NCI-H748 (cell line): ENCODE measurements around the gene UNC45A.
"Not testable (repeated sequence)": the region's sequence is repeated elsewhere in the genome, so short reads cannot be mapped to it uniquely, and the experiment has no call there.

ENCODE experiments used
- DNase-seq: peaks from one replicate; lab custom pipeline; 2025; ENCODE audit not compliant: unreplicated experiment; lab: John Stamatoyannopoulos, UW

The UNC45A gene

DNA sequence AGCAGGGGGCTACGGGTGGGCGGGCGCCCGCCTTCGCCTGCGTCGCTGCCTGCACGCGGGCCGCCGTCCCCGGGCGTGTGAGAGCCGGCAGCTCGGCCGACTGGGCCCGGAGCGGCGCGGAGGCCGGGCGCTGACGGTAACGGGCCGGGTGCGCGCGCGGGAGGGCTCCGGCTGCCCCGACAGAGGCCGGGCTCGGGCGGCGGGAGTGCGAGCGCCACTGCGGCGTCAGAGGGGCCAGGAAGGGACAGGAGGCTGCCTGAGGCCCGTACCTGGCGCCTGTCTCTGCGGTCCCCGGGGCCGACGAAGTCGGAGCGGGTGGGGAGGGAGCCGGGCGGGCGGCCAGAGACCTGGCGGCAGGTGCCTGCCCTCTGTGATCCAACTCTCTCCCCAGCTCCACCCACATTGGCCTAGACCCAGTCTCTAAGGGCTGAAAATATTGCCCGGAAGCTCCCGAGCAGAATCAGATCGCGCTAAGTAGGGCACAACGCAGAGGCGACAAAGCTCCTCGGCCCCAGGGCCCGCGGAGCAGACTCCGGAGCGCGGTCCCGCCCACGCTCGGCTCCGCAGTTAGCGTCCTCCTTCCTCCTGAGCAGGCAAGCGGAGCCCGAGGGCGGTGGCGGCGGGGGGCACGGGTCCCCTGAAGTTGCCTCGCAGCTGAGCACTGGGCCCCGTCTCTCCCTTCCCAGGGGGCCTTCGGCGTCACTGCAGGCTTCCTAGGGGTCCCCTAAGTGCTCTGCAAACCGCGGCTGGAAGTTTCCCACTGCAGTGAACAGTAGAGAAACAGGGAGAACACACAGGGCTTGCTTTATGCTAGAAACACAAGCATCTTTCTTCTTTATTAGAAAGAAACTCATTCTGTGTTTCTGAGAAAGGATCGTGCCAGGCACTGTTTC lies 32.0 kb upstream of the UNC45A start, which contains the start of gene MAN2A2:
MAN2A2 (plus strand) TSS at position 463 of the 893 bp plus-strand sequence. CDS start 906 bp downstream, outside the sequence.
- peak; percentile 69 for DNase-seq

DNA sequence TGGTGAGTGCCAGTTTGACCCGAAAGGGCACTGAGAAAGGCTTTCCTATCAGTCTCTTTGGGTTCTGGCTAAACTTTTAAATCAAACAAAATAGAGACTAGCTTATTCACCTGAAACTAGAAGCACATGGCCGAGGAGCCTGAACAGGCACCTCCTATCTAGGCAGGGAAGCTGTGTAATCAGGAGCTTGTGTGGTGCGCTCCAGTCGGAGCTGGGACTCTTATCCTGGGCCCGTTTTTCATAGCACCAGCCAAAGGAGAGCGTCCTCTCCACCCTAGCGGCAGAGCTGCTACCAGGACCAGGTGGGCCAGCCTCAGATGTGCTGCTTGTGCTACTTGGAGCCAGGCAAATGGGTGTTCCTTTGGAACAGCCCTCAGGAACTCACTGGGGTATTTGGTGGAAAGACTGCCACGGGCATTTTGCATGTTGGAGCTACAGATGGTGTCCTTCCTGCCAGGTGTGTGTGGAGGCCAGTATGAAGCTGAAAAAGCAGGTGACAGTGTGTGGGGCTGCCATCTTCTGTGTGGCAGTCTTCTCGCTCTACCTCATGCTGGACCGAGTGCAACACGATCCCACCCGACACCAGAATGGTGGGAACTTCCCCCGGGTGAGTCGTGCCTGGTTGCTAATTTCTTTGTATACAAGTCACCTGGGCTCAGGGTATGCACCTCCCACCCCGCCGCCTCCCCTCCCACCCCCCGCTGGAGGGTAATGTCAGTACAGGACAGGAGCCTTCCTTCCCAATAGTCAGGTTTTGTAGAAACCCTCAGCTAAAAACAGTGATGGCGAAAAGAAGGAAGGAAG lies 31.1 kb upstream of the UNC45A start:
- DNase-seq, result peak; percentile 16

DNA sequence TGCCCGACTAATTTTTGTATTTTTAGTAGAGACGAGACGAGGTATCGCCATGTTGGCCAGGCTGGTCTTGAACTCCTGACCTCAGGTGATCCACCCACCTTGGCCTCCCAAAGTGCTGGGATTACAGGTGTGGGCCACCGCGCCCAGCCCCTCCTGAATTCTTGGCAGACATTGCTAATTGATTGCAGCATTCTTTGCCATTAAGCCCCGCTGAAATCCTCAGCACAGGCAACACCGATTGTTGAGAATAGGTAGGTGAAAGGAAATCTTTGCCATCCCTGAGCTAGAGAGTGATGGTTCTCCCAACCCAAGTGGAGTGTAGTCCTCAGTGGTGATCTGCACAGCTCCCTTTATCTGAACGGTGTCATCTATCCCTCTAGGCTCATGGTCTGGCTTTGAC lies 30.3 kb upstream of the UNC45A start:
- no peak for DNase-seq

DNA sequence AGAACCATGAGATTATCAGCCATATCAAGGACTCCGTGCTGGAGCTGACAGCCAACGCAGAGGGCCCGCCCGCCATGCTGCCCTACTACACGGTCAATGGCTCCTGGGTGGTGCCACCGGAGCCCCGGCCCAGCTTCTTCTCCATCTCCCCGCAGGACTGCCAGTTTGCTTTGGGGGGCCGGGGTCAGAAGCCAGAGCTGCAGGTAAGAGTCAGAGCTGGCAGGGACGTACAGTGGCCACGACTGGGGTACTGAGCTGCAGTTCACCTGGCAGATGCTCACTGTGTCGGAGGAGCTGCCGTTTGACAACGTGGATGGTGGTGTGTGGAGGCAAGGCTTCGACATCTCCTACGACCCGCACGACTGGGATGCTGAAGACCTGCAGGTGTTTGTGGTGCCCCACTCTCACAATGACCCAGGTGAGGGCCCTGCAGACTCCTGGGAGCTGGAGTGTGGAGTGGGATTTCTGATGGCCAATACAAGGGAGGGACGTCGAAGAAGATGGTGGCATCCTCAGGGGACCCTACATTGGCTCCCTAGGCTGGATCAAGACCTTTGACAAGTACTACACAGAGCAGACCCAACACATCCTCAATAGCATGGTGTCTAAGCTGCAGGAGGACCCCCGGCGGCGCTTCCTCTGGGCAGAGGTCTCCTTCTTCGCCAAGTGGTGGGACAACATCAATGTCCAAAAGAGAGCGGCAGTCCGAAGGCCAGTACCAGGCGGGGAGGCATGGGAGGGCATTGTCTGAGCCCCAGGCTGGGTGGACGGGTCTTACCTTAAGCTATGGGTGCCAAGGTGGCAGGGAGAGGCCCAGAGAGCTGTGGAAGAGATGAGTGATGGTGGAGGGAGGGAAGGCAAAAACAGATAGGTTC lies 29.5 kb upstream of the UNC45A start:
- DNase-seq, result no peak

DNA sequence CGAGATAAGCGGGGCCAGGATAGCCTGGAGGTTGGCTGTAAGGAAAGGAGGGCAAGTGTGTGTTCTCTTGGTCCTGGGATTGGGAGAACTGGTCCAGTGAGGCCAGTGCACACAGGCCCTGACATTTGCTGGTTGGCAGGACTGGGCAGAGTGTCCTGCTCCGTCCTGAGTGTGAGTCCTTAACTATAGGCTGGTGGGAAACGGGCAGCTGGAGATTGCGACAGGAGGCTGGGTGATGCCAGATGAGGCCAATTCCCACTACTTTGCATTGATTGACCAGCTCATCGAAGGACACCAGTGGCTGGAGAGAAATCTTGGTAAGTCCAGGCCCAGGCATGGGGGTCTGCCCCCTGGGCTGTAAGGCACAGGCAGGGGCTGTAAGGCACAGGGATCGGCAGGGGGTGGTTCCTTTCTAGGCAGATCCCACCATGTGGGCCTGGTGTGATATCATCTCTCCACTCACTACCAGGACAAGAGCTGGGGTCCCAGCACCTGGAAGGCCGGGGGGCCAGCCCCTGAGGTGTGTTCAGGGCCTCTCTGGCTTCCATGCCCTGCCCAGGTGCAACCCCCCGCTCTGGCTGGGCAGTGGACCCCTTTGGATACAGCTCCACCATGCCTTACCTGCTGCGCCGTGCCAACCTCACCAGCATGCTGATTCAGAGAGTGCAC lies 28.8 kb upstream of the UNC45A start:
- no peak for DNase-seq

DNA sequence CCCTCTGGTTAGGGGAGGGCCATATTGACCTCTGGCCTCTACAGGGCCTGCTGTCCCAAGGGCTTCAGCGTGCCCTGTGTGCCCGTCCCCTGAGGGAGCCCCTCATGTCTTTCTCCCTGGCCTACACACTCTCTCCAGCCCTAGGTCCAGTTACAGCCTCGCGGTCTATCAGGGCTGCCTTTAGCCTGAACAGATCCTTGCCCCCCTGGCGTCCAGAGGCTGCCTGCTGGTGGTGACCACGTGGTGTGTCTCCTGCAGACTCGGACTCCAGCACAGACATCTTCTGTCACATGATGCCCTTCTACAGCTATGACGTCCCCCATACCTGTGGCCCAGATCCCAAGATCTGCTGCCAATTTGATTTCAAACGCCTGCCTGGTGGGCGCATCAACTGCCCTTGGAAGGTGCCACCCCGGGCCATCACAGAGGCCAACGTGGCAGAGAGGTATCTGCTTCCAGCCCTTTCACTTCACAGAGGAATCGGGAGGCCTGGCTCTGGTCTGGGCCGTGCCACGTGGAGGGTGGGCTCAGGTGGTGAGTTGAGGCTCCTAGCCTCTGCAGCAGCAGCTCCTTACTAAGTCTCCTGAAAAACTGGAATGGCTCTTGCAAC lies 27.9 kb upstream of the UNC45A start:
- DNase-seq, result no peak

DNA sequence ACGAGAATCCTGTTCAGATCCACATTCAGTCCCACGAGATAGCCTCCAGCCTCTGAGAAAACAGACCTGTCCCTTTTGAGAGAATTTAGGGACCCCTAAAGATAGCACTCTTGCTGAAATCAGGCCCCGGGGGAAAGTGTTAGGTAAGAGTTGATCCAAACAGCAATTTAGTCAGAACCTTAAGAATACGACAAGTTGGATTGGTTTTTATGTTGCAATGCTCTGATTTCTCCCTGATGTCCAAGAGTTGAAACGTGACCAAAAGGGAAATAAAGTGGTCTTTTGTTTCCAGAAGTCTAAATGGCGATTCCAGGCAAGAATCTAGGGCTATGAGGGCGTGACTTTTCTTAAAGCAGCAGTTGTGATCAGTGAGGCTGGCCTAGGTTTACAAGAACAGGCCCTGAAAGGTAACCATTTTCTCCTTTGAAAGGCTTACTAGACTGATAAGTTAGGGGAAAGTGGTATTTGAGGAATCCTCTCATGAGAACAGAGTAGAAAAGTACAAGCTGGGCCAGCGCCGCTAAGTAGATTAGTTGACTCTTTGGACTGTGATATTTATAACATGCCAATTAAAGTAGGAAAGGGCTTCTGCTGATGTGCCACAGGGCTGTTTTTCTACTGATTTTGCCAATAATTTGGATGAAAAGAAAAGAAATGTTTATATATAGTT lies 27.1 kb upstream of the UNC45A start:
- no peak for DNase-seq

DNA sequence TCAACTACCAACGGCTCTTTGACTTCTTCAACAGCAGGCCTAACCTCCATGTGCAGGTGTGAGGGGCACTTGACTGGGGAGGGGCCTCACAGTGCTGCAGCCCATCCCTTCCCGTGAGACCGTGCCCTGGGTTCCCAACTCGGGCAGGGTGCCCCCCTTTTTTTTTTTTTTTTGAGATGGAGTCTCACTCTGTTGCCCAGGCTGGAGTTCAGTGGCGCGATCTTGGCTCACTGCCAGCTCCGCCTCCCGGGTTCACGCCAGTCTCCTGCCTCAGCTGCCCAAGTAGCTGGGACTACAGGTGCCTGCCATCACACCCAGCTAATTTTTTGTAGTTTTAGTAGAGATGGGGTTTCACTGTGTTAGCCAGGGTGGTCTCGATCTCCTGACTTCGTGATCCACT lies 25.6 kb upstream of the UNC45A start:
- not testable (repeated sequence) for DNase-seq

DNA sequence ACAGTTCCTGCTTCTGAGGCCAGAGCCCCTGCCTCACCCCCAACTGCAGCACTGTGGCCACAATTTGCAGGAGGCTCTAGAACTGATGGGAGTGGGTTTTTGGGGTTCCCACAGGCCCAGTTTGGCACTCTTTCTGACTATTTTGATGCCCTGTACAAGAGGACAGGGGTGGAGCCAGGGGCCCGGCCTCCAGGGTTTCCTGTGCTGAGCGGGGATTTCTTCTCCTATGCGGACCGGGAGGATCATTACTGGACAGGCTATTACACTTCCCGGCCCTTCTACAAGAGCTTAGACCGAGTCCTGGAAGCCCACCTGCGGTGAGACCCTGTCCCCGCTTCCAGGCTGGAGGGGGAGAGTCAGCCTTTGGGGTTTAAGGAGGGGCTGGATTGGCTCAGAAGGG lies 25.1 kb upstream of the UNC45A start:
- DNase-seq, result no peak

DNA sequence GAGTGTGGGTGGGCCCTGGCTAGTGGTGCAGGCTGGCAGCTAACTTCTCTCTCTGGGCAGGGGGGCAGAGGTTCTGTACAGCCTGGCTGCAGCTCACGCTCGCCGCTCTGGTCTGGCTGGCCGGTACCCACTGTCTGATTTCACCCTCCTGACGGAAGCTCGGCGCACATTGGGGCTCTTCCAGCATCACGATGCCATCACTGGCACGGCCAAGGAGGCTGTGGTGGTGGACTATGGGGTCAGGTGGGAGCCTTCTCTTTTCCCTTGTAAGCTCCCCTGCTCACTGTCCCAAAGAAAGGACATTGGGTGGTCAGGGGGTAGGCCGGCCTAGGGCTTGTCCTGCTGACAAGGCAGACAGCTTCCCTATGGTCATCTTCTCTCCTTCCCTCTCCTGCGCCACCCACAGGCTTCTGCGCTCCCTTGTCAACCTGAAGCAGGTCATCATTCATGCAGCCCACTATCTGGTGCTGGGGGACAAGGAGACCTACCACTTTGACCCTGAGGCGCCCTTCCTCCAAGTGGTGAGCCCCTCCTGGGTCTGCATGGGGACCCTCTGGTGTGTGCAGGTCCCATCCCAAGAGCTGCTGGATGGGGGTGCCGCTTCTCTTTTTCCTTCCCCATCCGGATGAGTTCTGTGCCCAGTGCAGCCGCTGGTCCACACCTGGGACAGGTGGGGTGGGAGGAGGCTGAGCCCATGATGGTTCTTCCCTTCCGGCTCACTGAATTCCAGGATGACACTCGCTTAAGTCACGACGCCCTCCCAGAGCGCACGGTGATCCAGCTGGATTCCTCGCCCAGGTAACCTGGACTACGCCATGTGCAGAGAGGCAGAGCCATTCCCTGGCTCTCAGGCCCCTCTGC lies 24.4 kb upstream of the UNC45A start:
- DNase-seq, result no peak

DNA sequence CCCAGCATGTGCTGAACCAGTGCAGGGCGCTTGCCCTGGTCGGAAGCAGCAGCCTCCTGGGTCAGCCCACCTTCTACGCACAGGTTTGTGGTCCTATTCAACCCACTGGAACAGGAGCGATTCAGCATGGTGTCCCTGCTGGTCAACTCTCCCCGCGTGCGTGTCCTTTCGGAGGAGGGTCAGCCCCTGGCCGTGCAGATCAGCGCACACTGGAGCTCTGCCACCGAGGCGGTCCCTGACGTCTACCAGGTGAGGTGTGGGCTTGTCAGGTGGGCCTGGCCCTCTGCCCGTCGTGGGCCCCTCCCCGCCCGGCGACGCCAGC lies 23.8 kb upstream of the UNC45A start:
- no peak for DNase-seq

DNA sequence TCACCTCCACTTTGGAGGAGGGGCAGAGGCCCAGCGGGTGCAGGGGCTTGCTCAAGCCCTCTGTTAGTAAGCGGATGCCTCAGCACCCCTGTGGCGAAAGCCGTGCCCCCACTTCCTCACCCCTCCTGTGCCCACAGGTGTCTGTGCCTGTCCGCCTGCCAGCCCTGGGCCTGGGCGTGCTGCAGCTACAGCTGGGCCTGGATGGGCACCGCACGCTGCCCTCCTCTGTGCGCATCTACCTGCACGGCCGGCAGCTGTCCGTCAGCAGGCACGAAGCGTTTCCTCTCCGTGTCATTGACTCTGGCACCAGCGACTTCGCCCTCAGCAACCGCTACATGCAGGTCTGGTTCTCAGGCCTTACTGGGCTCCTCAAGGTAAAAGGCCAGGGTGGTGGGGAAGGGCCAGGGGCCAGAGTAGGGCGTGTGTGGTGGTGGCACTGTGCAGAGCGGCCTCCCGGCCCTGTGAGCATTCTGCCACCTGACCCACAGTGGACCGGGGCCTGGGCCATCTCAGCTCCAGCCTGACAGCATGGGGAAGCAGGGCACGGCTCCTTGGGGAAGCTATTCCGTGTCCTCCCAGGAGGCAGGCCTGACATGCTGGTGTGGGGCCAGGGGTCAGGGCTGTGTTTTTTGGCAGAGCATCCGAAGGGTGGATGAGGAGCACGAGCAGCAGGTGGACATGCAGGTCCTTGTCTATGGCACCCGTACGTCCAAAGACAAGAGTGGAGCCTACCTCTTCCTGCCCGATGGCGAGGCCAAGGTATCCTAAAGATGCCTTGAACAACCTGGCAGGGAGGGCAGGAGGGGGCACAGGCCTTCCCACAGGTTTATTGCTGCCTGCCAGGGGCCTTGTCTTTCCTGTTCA lies 22.9 kb upstream of the UNC45A start:
- no peak for DNase-seq

DNA sequence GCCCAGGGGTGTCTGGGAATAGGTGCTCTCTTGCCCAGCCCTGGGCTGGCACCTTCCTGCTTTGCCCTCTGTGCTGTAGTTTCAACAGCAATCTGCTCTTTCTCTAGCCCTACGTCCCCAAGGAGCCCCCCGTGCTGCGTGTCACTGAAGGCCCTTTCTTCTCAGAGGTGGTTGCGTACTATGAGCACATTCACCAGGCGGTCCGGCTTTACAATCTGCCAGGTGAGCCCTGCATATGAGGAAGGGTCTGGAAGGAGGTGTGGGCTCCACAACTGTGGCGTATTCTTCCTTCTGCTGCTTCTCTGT lies 22.4 kb upstream of the UNC45A start:
- DNase-seq, result no peak

DNA sequence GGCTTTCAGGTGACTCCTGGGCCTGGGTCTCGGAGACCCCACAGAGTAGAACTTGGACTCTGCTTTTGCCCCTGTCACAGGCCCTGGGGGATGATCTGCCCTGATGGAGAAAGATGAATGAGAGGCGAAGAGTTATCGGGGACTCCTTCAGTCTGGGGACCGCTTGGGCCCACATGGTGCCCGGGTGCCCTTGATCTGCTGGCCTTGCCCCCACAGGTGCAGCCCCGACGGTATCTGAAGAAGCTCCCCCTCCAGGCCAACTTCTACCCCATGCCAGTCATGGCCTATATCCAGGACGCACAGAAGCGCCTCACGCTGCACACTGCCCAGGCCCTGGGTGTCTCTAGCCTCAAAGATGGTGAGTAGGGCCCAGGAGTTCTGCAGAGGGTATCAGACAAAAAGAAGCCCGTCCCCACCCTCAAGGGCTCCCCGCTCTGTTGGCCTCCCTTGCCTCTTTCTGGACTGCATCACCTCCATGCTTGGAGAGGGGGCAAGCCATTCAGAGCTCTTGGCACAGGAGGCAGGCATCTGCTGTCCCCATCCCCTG lies 21.6 kb upstream of the UNC45A start:
- no peak for DNase-seq

DNA sequence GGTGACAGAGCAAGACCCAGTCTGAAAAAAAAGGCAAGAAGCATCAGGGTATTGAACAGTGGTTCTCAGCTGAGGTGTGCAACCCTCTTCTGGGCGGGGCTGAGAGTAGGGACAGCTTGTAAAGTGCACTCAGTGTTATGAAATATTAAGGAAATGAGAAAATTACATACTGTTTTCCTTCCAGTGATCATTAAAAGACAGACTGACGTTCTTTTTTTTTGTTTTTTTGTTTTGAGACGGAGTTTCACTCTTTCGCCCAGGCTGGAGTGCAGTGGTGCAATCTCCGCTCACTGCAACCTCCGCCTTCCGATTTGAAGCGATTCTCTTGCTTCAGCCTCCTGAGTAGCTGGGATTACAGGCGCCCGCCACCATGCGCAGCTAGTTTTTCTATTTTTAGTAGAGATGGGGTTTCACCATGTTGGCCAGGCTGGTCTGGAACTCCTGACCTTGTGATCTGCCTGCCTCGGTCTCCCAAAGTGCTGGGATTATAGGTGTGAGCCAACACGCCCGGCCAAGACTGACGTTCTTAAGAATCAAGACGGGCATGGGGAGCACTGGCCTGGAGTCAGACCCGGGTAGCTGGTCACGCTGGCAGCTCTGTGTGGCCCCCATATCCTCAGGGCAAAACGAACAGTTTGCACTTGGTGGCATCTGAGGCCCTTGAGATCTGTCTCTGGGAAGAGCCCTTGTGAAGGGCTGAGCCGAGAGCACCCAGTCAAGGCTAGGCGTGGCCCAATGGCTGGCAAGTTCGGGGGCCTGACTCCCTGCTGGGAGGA lies 20.6 kb upstream of the UNC45A start:
- DNase-seq, result no peak

DNA sequence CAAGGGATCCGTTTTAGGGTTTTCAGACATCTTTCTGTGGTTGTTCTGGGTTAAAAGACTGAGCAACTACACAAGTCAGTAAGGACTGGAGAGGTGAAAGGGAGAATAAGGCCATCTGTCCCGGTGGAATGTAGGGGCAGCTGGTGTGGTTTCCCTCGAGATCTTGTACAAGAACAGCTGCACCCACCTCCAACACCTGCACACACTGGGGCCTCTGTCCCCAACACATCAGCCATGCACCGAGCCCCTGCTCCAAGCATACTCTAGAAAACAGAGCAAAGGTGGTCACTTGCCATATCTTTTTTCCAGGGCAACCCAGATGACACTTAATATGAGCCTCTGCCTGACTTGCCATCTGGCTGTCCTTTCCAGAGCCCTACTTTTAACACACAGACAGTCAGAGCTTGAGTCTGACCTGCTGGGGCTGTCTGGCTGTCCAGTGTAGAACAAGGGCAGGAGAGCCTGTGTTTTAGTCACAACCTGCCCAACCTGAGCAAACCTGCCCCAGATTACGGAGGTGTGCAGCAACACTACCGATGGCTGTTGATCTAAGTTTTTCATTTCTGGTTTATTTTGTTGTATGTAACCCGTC lies 19.8 kb upstream of the UNC45A start:
- no peak for DNase-seq
